Erythroblast (primary cell): ENCODE data around the gene MIPOL1.

ENCODE experiments used
- GATA1 ChIP-seq: IDR thresholded peaks from 2 replicates; pipeline ENCODE4 v1.6.1; 2011; ENCODE audit warnings: low read depth, mild to moderate bottlenecking, control low read depth, low read length, moderate library complexity
- POLR2A ChIP-seq: IDR thresholded peaks from 2 replicates; pipeline ENCODE4 v1.6.1; 2011; ENCODE audit warnings: mild to moderate bottlenecking, low read length

DNA sequence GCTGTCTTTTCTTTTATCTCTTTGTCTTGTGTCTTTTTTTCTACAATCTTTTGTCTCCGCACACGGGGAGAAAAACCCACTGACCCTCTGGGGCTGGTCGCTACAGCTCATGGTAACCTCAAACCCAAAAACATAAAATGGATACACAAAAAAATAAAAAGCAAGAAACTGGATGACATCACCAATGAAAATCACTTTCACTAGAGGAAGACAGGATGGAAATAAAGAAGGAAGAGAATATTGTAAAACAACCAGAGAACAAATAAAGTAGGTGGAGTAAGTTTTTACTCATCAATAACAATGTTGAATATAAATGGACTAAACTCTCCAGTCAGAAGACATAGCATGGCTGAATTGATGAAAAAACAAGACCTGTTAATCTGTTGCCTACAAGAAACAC, 17.6 kb downstream of the MIPOL1 start:
- TF ChIP-seq POLR2A (no peak), GATA1 (no peak)
